Karpas-422 (cell line): ENCODE data around the gene CBR4. TPM values are rescaled to one million over a fixed set of nuclear protein-coding genes. Genes with fewer than 3 reads are reported as not detected.
"Not testable (repeated sequence)": the region's sequence is repeated elsewhere in the genome, so short reads cannot be mapped to it uniquely, and the experiment has no call there.

Source experiments
- DNase-seq: peaks from one replicate; pipeline ENCODE4 v3.0.0-alpha.2; 2015
- H2AFZ ChIP-seq: fragments of 200-600 bp; sonication (generic); 2 replicates; pipeline ENCODE4 v1.6.1; 2014; ENCODE audit warnings: antibody characterized with exemption, low read length, mixed read lengths
- H3K27ac ChIP-seq: fragments of 200-600 bp; sonication (generic); 2 replicates; pipeline ENCODE4 v1.5.1; 2014; ENCODE audit warnings: mild to moderate bottlenecking, low read length, moderate library complexity
- H3K27me3 ChIP-seq: fragments of 200-600 bp; sonication (generic); 2 replicates; pipeline ENCODE4 v1.6.1; 2014; ENCODE audit warnings: low read length, mixed read lengths
- H3K36me3 ChIP-seq: fragments of 200-600 bp; sonication (generic); 2 replicates; pipeline ENCODE4 v1.6.1; 2014; ENCODE audit warnings: low read length, mixed read lengths; ENCODE audit not compliant: insufficient read depth
- H3K4me1 ChIP-seq: fragments of 200-600 bp; sonication (generic); 2 replicates; pipeline ENCODE4 v1.6.1; 2014; ENCODE audit warnings: mild to moderate bottlenecking, low read length, mixed read lengths
- H3K4me2 ChIP-seq: fragments of 200-600 bp; sonication (generic); 2 replicates; pipeline ENCODE4 v1.6.1; 2014; ENCODE audit warnings: low read length, low read depth, mild to moderate bottlenecking; ENCODE audit not compliant: poor library complexity, severe bottlenecking
- H3K4me3 ChIP-seq: fragments of 200-600 bp; sonication (generic); 2 replicates; pipeline ENCODE4 v1.5.1; 2014; ENCODE audit warnings: mild to moderate bottlenecking, antibody characterized with exemption, low read length, mixed read lengths
- H3K79me2 ChIP-seq: fragments of 200-600 bp; sonication (generic); 2 replicates; pipeline ENCODE4 v1.6.1; 2014; ENCODE audit warnings: mild to moderate bottlenecking, low read length, mixed read lengths
- H3K9ac ChIP-seq: fragments of 200-600 bp; sonication (generic); 2 replicates; pipeline ENCODE4 v1.6.0; 2014; ENCODE audit warnings: low read length
- H3K9me2 ChIP-seq: fragments of 200-600 bp; sonication (generic), shearing (Covaris generic); replicated peaks from 2 replicates; pipeline ENCODE4 v1.6.0; 2014; ENCODE audit warnings: mild to moderate bottlenecking, low read length, moderate library complexity; ENCODE audit not compliant: insufficient read depth
- H3K9me3 ChIP-seq: fragments of 300-700, 200-600 bp; sonication (generic); 2 replicates; pipeline ENCODE4 v1.6.1; 2014; ENCODE audit warnings: low read length, mixed read lengths
- H4K20me1 ChIP-seq: fragments of 200-600 bp; sonication (generic); 2 replicates; pipeline ENCODE4 v1.6.1; 2014; ENCODE audit warnings: mild to moderate bottlenecking, antibody characterized with exemption, low read length, low read depth; ENCODE audit not compliant: insufficient read depth
- small RNA-seq: library from RNA; depleted of rRNA; stranded (forward); fragments of <200 nt; gene quantifications from one replicate; pipeline ENCODE3, GENCODE V24; 2014
- total RNA-seq: library from RNA; depleted of rRNA; stranded (reverse); fragments of >200 nt; shearing (Covaris generic); gene quantifications from 2 replicates; pipeline ENCODE4 v1.2.3, GENCODE V29; 2014; ENCODE audit warnings: low replicate concordance

The CBR4 gene
- total RNA-seq, 1 experiment from 2014 or later, result 25.7 TPM

- DNase-seq, result no peak
- H3K36me3 ChIP-seq, result no peaks in the 10 kb centered on the region
- no peak overlapping the region for H3K4me3 ChIP-seq
- H3K9ac ChIP-seq, result no peak overlapping the region
- no peak overlapping the region for H3K27ac ChIP-seq
- H3K4me1 ChIP-seq, result no peaks in the 10 kb centered on the region
- no peak overlapping the region for H3K4me2 ChIP-seq
- H3K27me3 ChIP-seq, result no peaks in the 10 kb centered on the region
- H3K9me3 ChIP-seq, result no peaks in the 10 kb centered on the region
- H2AFZ ChIP-seq, result no peak overlapping the region
- H4K20me1 ChIP-seq, result no peaks in the 10 kb centered on the region
- no peaks in the 10 kb centered on the region for H3K9me2 ChIP-seq
- no peaks in the 10 kb centered on the region for H3K79me2 ChIP-seq
Observed at GRCh38 chr4:168955674-168956073, 54.4 kb downstream of the CBR4 start.

DNA sequence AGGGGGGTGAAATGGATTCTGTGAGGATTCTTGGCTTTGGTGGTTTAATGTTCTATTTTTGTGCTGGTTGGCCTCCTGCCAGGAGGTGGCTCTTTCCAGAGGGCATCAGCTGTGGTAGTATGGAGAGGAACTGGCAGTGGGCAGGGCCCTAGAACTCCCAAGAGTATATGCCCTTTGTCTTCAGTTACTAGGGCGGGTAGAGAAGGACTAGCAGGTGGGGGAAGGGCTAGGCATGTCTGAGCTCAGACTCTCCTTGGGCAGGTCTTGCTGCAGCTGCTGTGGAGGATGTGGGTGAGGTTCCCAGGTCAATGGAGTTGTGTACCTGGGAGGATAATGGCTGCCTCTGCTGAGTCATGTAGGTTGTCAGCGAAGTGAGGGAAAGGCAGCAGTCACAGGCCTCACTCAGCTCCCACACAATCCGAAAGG is 57.2 kb downstream of the CBR4 start:
- not testable (repeated sequence) for H3K9ac ChIP-seq, H3K27me3 ChIP-seq, DNase-seq, H4K20me1 ChIP-seq, H3K9me2 ChIP-seq, H3K4me3 ChIP-seq, H3K36me3 ChIP-seq, H3K79me2 ChIP-seq, H3K9me3 ChIP-seq, H2AFZ ChIP-seq, H3K27ac ChIP-seq, H3K4me2 ChIP-seq, H3K4me1 ChIP-seq

DNA sequence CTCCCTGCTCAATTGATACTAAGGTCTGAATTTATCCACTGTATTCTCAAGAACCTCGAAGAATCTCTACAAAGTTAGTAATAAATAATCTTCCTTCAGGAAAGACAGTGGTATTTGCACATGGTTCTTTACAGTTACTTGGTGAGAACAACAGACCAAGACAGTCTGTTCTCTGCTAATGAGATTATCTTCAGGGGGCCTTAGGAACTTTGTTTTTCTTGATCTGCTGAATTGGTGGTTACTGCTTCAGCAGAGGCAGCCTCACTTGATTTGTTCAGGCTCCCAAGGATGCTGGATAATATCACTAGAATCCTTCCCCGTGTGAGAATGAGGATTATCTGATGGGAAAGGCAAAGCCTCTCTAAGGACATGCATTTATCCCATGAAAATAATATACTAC is 64.8 kb downstream of the CBR4 start:
- no peak overlapping the region for H3K9ac ChIP-seq
- H3K4me2 ChIP-seq, result no peak overlapping the region
- no peaks in the 10 kb centered on the region for H3K36me3 ChIP-seq
- H3K27me3 ChIP-seq, result no peaks in the 10 kb centered on the region
- H4K20me1 ChIP-seq, result no peaks in the 10 kb centered on the region
- no peaks in the 10 kb centered on the region for H3K9me2 ChIP-seq
- no peak overlapping the region for H3K27ac ChIP-seq
- H2AFZ ChIP-seq, result no peak overlapping the region
- no peak for DNase-seq
- no peaks in the 10 kb centered on the region for H3K4me1 ChIP-seq
- no peaks in the 10 kb centered on the region for H3K79me2 ChIP-seq
- H3K9me3 ChIP-seq, result no peaks in the 10 kb centered on the region
- H3K4me3 ChIP-seq, result no peak overlapping the region

GRCh38 chr4:168942985-168943384 is 67.1 kb downstream of the CBR4 start:
- no peak for DNase-seq
- no peaks in the 10 kb centered on the region for H3K36me3 ChIP-seq

More at GRCh38 chr4:168942985-168943384, 67.1 kb downstream of the CBR4 start:
- Histone ChIP-seq H3K9me2 (no peaks in the 10 kb centered on the region), H3K27ac (no peak overlapping the region), H3K4me1 (no peaks in the 10 kb centered on the region), H2AFZ (no peak overlapping the region), H3K4me2 (no peak overlapping the region), H3K4me3 (no peak overlapping the region), H3K79me2 (no peaks in the 10 kb centered on the region), H3K27me3 (no peaks in the 10 kb centered on the region), H4K20me1 (no peaks in the 10 kb centered on the region), H3K9me3 (no peaks in the 10 kb centered on the region), H3K9ac (no peak overlapping the region)

Small RNA genes lying within 50 kb of the gene (small RNA-seq; reads per million reads assigned to genes)
- gene RNY4P17, result 2.6 reads per million, percentile 61 among the genes with 10 or more reads in this experiment
